Prostate gland (tissue), 2 donors: ENCODE results near the gene SGK1. TPM values are rescaled to one million over a fixed set of nuclear protein-coding genes. Genes with fewer than 3 reads are reported as not detected.
"Not testable (repeated sequence)": the region's sequence is repeated elsewhere in the genome, so short reads cannot be mapped to it uniquely, and the experiment has no call there.

ENCODE experiments used
- DNase-seq: peaks from one replicate; pipeline ENCODE4 v3.0.0-alpha.2; 2019; ENCODE audit warnings: low spot score
- H3K27ac ChIP-seq, 2 donors: fragments of 200-600 bp; sonication (generic); 2 replicates each; pipeline ENCODE4 v1.5.1; 2017 to 2019
- H3K27me3 ChIP-seq: fragments of 200-600 bp; sonication (generic); replicated peaks from 2 replicates; pipeline ENCODE4 v1.5.1; 2019; ENCODE audit not compliant: insufficient read depth
- H3K36me3 ChIP-seq, 2 donors: fragments of 200-600 bp; sonication (generic); 1 replicate in 1 of 2; 2 replicates in 1 of 2; pipeline versions ENCODE4 v1.5.1 to v1.8.1; 2017 to 2019
- H3K4me1 ChIP-seq: fragments of 200-600 bp; sonication (generic); replicated peaks from 2 replicates; pipeline ENCODE4 v1.5.1; 2019
- H3K4me3 ChIP-seq, 2 donors: fragments of 200-600 bp; sonication (generic); 2 replicates each; pipeline ENCODE4 v1.5.1; 2017 to 2019
- H3K9me3 ChIP-seq: fragments of 200-600 bp; sonication (generic); 2 replicates; pipeline ENCODE4 v1.5.1; 2017
- POLR2A ChIP-seq: fragments of 450-650 bp; IDR thresholded peaks from one replicate; pipeline ENCODE4 v1.6.1; 2016; ENCODE audit warnings: antibody characterized with exemption, mild to moderate bottlenecking
- POLR2AphosphoS5 ChIP-seq: sonication (generic); formaldehyde crosslinking; IDR thresholded peaks from one replicate; pipeline ENCODE4 v1.6.1; 2017; ENCODE audit warnings: antibody characterized with exemption
- WGBS: methylation state at CpG from one replicate; pipeline ENCODE4 v1.1.5; 2018; 5-methylcytosine and 5-hydroxymethylcytosine counted together
- intact Hi-C: fragments of 100-400 bp; cut with DNase I; formaldehyde crosslinking; loops from one replicate; pipeline ENCODE4 v1.14.2; 2022
- total RNA-seq, 2 donors: library from RNA; depleted of rRNA; stranded (reverse); fragments of >200 nt; gene quantifications; one replicate each; pipeline ENCODE4 v1.1.0, GENCODE V29; 2016
- TF ChIP-seq, protein P1 (sequence below), 4 experiments: fragments of 200-600 bp in 2 of 4; fragments of 450-650 bp in 2 of 4; sonication (generic) in 2 of 4; IDR thresholded peaks; 1 replicate in 3 of 4; 2 replicates in 1 of 4; pipeline ENCODE4 v1.5.1; 2016 to 2019; ENCODE audit warnings: antibody characterized with exemption in 4 of 4, mild to moderate bottlenecking in 2 of 4, moderate library complexity in 2 of 4

SGK1 gene
- total RNA-seq, 2 donors from 2014 or later, result 243 to 260 TPM

DNA sequence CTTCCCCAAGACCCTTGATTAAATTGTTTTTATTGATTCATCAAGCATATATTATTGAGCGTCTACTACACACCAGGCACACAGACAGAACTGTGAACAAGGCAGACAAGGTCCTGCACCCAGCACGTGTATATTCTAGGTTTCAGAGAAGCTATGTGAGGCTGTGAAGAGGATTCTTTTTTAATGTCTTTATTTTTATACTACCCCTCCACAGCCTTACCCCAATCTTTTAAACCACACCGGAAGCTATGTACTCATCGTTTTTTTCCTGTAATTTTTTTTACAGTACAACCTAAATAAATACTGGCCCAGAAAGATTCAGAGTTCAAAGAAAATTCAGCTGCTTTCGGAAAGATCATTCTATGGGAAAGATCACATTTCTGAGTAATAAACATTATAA is 10.0 kb downstream of the SGK1 start:
- H3K9me3 ChIP-seq, result no peaks in the 10 kb centered on the region
- intact Hi-C loops, result no loop called here
- H3K36me3 ChIP-seq, result no peaks in the 10 kb centered on the region
- TF ChIP-seq POLR2A (no peak), POLR2AphosphoS5 (no peak)
- no peak for DNase-seq
- H3K27me3 ChIP-seq, result no peaks in the 10 kb centered on the region
- no peak overlapping the region for H3K4me3 ChIP-seq
- WGBS, result 79% methylated on average over 5 of the region's 5 CpGs
- H3K4me1 ChIP-seq, result no peaks in the 10 kb centered on the region
- no peak overlapping the region for H3K27ac ChIP-seq

DNA sequence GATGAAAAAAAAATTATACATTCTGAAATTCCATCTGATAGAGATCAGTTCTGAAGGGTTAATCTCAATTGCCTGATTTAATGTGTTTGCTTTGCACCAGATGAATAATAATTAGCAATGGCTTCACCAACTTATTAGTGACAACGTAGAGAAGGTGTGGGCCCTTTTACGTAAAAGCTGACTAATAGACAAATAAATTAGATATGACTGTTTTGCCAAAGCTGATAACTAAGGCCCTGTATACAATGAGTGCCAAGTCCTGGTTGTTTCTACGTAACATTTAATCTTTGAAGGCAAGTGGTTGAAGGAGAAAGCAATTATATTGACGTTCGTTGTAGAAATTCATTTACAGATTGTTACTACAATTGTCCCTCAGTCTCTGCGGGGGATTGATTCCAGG is 10.8 kb downstream of the SGK1 start:
- no peaks in the 10 kb centered on the region for H3K36me3 ChIP-seq
- H3K4me3 ChIP-seq, result no peak overlapping the region
- H3K27ac ChIP-seq, result no peak overlapping the region
- intact Hi-C loops, result no loop called here
- 90% methylated on average over 6 of the region's 6 CpGs for WGBS
- H3K4me1 ChIP-seq, result no peaks in the 10 kb centered on the region
- no peak for DNase-seq
- no peaks in the 10 kb centered on the region for H3K27me3 ChIP-seq
- TF ChIP-seq POLR2A (no peak), POLR2AphosphoS5 (no peak)
- H3K9me3 ChIP-seq, result no peaks in the 10 kb centered on the region

DNA sequence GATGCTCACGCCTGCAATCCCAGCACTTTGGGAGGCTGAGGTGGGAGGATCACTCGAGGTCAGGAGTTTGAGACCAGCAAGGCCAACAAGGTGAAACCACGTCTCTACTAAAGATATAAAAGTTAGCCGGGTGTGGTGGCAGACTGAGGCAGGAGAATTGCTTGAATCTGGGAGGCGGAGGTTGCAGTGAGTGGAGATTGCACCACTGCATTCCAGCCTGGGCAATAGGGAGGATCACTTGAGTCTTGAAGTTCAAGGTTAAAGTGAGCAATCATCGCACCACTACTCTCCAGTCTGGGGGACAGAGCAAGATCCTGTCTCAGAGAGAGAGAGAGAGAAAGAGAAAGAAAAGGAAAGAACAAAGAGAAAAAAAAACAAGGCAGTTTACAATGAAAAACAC is 13.5 kb downstream of the SGK1 start:
- intact Hi-C loops, H3K9me3 ChIP-seq, H3K27ac ChIP-seq, H3K27me3 ChIP-seq, DNase-seq, H3K4me3 ChIP-seq, H3K4me1 ChIP-seq, H3K36me3 ChIP-seq: not testable (repeated sequence)
- WGBS, result 79% methylated on average over 6 of the region's 6 CpGs

DNA sequence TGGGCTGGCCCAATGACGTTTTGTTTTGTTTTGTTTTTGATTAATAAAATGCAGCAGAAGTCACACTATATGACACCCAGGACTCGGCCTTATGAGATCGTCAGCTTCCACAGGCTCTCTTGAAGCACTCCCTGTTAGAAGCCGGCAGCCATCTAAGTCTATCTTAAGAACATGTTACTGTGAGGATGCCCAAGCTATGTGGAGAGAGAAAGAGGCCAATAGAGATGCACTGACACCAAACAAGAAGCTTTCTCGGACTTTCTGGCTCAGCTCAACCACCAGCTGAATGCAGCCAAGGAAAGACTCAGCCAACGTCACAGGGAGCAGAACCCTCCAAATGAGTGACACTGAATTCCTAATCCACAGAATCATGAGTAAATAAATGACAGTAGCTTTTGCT is 14.0 kb downstream of the SGK1 start:
- TF ChIP-seq, protein P1, sequence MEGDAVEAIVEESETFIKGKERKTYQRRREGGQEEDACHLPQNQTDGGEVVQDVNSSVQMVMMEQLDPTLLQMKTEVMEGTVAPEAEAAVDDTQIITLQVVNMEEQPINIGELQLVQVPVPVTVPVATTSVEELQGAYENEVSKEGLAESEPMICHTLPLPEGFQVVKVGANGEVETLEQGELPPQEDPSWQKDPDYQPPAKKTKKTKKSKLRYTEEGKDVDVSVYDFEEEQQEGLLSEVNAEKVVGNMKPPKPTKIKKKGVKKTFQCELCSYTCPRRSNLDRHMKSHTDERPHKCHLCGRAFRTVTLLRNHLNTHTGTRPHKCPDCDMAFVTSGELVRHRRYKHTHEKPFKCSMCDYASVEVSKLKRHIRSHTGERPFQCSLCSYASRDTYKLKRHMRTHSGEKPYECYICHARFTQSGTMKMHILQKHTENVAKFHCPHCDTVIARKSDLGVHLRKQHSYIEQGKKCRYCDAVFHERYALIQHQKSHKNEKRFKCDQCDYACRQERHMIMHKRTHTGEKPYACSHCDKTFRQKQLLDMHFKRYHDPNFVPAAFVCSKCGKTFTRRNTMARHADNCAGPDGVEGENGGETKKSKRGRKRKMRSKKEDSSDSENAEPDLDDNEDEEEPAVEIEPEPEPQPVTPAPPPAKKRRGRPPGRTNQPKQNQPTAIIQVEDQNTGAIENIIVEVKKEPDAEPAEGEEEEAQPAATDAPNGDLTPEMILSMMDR (IDR thresholded peaks at IDR 0.05), result no peak
- no peak for TF ChIP-seq POLR2AphosphoS5
- 63% methylated on average over 6 of the region's 6 CpGs for WGBS
- H3K27me3 ChIP-seq, result no peaks in the 10 kb centered on the region
- no peak overlapping the region for H3K4me3 ChIP-seq
- no peaks in the 10 kb centered on the region for H3K9me3 ChIP-seq
- intact Hi-C loops, result no loop called here
- no peaks in the 10 kb centered on the region for H3K4me1 ChIP-seq
- H3K27ac ChIP-seq, result no peak overlapping the region
- H3K36me3 ChIP-seq, result no peaks in the 10 kb centered on the region
- DNase-seq, result no peak

DNA sequence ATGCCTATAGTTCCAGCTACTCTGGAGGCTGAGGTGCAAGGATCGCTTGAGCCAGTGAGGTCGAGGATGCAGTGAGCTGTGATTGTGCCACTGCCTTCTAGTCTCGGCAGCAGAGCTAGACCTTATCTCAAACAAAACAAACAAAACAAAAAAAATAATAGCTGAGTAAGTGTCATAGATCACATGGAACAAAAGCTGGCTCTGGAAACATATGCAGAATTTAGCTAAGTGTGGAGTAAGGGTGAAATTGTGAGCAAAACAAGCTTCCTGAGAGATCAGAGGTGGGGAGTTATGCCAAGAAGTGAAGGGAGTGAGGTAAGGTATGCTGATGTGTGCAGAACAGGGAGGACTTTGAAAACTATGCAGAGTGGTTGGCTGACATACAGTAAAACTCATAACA is 18.7 kb downstream of the SGK1 start:
- TF ChIP-seq POLR2AphosphoS5 (no peak), POLR2A (no peak)
- TF ChIP-seq, protein P1 (IDR thresholded peaks at IDR 0.05), result no peak
- intact Hi-C loops, result no loop called here
- no peaks in the 10 kb centered on the region for H3K4me1 ChIP-seq
- H3K27me3 ChIP-seq, result no peaks in the 10 kb centered on the region
- no peak overlapping the region for H3K4me3 ChIP-seq
- no peak overlapping the region for H3K27ac ChIP-seq
- DNase-seq, result no peak
- H3K36me3 ChIP-seq, result no peaks in the 10 kb centered on the region
- WGBS, result 34% methylated on average over 3 of the region's 3 CpGs
- H3K9me3 ChIP-seq, result no peaks in the 10 kb centered on the region

DNA sequence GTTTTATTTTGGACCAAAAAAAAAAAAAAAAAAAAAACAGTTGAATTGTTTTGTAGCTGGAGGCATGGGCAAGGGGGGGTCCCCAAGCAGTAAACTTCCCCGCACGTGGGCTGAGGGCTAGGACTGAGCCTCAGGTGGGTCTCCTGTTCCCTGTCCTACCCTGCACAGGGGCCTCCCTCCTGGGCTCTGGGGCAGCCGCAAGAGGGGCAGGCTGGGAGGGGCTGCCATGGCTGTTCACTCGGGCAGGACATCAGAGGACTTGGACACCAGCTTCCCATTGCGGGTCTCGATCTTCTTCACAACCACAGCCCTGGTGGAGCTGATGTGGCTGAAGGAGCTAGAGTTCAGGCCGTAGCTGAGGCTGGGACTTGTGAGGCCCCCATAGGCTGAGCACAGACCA is 21.1 kb downstream of the SGK1 start:
- intact Hi-C loops, result no loop called here
- Histone ChIP-seq H3K4me3 (no peak overlapping the region), H3K27ac (no peak overlapping the region), H3K27me3 (no peaks in the 10 kb centered on the region), H3K4me1 (no peaks in the 10 kb centered on the region), H3K9me3 (no peaks in the 10 kb centered on the region), H3K36me3 (no peaks in the 10 kb centered on the region)
- WGBS, result 91% methylated on average over 7 of the region's 7 CpGs
- DNase-seq, result no peak
- TF ChIP-seq POLR2A (no peak), POLR2AphosphoS5 (no peak)
- TF ChIP-seq, protein P1 (IDR thresholded peaks at IDR 0.05), result no peak
